HS-5 (cell line): Measurements from ENCODE around the gene SHMT2.

Source experiments
- DNase-seq: peaks from one replicate; pipeline ENCODE4 v3.0.0-alpha.2; 2012; ENCODE audit warnings: low read depth

Gene SHMT2

GRCh38 chr12:57227315-57228115, 2.0 kb upstream of the SHMT2 start:
- no peak for DNase-seq

GRCh38 chr12:57229046-57229633, 371 bp upstream of the SHMT2 start:
- DNase-seq: no peak

DNA sequence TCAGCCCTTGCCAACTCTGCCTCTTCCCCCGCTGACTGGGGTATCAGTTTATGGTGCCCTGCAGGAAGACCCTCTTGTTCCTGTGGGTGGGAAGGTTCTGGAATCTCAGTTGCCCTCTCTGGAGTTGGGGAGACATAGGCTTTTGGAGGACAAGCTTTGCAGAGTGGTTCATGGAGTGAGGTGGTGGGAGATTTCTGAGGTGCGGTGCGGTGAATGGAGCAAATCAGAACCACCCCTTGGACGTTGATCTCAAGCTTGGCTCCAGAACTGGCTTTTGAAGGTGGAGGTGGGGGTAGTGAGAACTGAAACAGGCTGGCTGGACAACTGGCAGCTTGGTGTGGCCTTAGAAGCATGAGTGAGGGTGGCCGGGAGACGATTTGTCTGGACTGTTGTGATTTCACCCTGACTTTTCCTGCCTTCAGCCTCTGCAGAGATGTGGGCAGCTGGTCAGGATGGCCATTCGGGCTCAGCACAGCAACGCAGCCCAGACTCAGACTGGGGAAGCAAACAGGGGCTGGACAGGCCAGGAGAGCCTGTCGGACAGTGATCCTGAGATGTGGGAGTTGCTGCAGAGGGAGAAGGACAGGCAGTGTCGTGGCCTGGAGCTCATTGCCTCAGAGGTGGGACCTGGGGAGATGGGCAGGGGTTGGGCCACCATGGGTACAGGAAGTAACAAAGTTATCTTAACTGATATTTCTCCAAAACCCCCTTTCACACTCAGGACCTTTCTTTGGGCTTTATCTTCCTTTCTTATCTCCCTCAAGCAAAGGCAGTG, 1.1 kb downstream of the SHMT2 start:
- no peak for DNase-seq

DNA sequence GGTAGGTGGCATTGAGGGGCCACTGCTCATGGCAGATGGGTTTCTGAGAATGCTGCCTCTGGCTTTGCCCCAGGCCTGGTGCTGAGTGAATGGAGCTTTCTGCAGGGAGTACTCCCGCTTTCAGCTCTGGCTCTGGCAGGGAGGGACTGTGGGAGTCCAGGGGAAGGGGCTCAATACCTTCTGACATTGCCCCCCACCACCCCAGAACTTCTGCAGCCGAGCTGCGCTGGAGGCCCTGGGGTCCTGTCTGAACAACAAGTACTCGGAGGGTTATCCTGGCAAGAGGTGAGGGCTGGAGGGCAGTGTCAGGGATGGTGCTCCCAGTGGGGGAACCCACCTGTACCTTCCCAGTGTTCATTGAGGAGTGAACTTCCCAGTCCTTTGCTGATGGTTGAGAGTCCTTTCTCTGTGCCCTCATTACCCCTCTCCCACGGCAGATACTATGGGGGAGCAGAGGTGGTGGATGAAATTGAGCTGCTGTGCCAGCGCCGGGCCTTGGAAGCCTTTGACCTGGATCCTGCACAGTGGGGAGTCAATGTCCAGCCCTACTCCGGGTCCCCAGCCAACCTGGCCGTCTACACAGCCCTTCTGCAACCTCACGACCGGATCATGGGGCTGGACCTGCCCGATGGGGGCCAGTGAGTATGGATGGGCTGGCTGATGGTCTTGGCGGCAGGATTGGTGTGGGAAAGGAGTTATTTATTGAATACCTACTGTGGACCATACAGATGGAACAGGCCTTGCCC, 1.9 kb downstream of the SHMT2 start:
- DNase-seq: no peak

DNA sequence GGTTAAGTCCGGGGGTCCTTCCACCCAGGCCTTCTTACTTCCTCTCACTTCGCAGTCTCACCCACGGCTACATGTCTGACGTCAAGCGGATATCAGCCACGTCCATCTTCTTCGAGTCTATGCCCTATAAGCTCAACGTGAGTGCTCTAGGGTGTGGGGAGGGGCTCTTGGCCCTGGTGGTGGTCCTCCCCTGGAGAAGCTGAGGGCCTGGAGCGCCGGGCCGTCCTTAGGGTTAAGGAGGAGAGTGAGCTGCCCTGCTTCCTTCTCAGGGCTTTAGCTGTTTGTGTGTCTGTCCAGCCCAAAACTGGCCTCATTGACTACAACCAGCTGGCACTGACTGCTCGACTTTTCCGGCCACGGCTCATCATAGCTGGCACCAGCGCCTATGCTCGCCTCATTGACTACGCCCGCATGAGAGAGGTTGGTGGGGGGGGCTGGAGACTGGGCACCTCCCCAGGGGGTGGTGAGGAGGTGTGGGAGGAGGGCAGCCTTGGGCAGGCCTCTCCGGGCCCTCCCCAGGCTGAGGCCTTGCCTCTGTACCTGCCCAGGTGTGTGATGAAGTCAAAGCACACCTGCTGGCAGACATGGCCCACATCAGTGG, 2.7 kb downstream of the SHMT2 start:
- DNase-seq: no peak

DNA sequence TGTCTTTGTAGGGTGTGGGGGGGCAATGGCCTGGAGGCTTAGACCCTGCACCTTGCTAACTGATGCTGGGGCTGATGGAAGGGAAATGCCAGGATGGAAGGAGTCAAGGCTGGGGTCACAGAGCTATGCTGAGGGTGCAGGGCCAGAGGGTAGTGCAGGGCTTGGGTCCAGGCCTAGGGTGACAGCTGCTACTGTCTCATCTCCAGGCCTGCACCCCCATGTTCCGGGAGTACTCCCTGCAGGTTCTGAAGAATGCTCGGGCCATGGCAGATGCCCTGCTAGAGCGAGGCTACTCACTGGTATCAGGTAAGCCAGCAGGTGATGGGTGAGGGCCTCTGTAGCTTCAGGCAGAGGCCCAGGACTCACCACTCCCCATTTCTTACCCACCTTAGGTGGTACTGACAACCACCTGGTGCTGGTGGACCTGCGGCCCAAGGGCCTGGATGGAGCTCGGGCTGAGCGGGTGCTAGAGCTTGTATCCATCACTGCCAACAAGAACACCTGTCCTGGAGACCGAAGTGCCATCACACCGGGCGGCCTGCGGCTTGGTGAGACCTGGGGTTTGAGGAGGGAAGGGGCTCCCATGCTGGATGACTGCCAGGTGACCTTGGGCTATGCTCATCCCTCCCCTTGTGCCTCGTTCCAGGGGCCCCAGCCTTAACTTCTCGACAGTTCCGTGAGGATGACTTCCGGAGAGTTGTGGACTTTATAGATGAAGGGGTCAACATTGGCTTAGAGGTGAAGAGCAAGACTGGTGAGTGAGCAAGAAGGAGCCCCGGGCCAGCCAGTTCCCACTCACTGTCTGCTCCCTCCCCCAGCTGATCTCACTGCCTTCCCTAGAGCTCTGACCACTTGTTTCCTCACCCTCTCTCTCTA, 4.1 kb downstream of the SHMT2 start:
- DNase-seq: no peak

DNA sequence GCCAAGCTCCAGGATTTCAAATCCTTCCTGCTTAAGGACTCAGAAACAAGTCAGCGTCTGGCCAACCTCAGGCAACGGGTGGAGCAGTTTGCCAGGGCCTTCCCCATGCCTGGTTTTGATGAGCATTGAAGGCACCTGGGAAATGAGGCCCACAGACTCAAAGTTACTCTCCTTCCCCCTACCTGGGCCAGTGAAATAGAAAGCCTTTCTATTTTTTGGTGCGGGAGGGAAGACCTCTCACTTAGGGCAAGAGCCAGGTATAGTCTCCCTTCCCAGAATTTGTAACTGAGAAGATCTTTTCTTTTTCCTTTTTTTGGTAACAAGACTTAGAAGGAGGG, 4.7 kb downstream of the SHMT2 start:
- DNase-seq: no peak

DNA sequence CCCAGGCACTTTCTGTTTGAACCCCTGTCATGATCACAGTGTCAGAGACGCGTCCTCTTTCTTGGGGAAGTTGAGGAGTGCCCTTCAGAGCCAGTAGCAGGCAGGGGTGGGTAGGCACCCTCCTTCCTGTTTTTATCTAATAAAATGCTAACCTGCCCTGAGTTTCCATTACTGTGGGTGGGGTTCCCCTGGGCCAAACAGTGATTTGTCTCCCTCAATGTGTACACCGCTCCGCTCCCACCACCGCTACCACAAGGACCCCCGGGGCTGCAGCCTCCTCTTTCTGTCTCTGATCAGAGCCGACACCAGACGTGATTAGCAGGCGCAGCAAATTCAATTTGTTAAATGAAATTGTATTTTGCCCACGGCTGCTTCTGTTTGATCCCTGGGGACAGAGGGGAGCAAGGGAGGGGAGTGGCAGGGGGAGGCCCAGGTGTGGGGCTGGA, 5.1 kb downstream of the SHMT2 start:
- no peak for DNase-seq

- DNase-seq: no peak
Measured at GRCh38 chr12:57235017-57235727, 5.7 kb downstream of the SHMT2 start.

GRCh38 chr12:57235728-57236131, 6.2 kb downstream of the SHMT2 start:
- no peak for DNase-seq

DNA sequence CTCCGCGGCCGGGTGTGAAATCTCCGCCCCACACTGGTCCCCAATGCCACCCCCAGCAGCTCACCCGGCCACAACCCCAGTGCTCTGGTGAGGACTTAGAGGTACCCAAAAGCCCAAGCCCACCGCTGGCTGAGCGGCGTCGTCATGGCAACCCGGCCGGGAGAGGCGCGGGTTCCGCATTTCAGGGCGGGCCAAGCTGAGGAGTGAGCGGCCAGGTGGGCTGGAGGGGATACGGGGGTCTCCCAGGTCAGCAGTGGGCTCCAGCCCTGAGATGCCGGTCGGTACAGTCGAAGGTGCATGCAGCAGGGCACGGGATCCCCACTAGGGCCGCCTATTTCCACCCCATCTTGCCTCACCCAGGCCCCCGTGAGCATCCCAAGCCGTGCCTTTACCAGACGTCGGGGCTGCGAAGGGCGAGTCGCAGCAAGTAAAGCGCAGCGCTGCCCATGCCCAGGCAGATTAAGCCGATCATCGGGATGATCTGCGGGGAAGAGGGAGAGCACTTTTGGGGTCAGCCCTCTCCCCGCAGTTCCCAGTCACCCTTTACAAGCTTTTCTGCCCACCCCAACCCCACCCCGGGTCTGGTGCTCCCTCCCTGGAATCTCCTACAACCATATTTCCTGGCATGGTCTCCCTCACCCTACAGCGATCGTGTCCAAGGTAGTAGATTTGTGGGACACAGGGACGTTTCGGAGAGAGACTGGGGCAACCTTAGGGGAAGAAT, 6.9 kb downstream of the SHMT2 start:
- no peak for DNase-seq

DNA sequence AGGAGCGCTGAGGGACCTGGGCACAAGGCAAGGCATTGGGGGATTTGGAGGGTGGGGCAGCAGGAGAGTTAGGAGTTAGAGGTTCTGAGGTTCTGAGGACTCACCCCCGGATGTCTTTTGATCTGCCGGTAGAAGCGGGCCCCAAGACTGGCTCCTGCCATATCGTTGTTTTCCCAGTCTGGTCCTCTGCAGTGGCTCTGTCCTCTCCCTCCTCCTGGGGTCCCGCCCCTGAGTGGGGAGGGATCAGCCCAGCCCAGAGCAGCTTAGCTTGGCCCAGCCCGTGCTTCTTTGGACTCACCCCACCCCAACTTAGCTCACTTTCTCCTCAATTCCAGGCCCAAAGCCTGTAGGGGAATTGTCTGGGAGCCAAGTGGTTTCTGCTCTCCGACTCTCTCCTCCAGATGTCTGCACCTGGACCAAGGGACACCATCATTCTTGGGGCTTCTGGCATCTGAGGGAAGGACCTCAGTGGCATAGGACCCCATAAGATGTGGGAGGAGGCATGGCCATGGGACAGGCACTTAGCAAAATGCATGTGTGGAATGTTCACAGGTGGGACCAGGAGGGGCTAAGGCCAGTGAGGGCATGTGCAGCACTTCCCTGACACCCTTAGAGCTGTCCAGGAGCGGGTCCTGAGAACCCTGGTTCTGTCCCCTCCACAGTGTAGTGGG, 7.5 kb downstream of the SHMT2 start:
- no peak for DNase-seq

GRCh38 chr12:57237596-57237931, 8.1 kb downstream of the SHMT2 start:
- no peak for DNase-seq

- no peak for DNase-seq
Measured at GRCh38 chr12:57237932-57238853, 8.7 kb downstream of the SHMT2 start.

DNA sequence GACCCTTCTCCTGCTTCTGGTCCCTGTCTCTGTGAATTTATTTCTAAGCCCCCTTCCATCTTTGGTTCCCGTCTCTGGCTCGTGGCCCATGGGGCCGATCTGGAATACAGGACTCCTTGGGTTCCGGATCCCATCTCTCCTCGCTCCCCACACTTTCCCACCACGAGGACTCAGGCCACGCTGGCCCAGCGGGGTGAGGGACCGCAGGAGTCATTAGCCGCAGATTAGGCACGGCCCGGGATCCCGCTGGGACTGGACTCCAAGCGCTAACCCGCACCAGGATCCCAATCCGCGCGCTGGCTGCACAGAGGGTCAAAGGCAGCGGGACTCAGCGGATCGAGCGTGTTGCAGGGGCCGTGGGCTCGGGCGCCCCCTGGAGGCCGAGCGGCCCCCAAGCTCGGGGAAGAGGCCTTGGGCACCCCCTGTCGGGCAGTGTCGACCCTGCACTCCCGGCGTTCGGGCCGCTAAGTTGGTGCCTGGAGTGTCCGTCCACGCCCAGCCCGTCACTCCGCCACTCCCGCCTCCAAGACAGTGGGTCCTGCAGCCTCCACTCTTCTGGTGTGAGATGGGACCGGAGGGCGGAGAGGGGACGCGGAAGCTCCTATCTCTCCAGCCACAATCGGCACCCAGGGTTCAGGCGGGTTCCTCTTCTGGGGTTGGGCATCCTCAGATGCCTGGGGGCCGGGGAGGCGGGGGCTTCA, 9.5 kb downstream of the SHMT2 start:
- no peak for DNase-seq

GRCh38 chr12:57239587-57240065, 10.1 kb downstream of the SHMT2 start:
- DNase-seq: no peak
